Measurements from ENCODE around the gene ZNF410.

ZNF410 gene

DNA sequence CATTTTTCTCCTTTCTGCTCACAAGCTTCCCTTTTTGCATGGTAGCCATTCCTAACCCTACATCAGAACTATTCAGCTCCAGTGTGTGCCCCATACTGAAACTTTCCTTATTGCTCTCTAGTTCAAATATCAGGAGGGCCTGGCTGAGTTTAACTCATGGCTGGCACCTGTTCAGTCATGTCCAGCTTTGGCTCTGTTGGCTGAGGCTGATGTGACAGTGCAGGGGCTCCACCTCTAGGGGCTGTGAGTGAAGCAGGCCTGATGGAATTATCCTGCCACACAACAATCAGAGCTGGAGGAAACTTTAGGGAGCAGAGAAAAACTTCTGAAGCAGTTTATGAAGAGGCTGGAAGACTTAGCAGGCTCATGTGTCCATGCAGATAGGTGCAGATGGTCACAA is 71.9 kb downstream of the ZNF410 start:
- DNase-seq, result no peak

DNA sequence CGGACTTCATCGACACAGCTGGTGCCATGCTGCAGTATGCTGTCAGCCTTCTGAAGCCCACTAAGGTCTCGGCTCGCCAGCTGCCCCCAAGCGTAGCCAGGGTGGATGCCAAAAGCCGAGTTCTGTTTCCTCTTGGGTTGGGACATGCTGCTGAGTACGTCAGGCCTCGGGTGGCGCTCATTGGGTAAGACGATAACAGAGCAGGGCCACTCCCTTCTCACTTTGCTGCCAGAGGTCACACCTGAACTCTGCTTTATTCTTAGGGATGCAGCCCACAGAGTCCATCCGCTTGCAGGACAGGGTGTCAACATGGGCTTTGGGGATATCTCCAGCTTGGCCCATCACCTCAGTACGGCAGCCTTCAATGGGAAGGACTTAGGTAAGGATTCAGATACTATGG is 74.5 kb downstream of the ZNF410 start:
- DNase-seq, result no peak

GRCh38 chr14:73965216-73965615 is 78.6 kb downstream of the ZNF410 start:
- DNase-seq, result no peak

GRCh38 chr14:73968885-73969284 is 82.2 kb downstream of the ZNF410 start:
- DNase-seq, result no peak

DNA sequence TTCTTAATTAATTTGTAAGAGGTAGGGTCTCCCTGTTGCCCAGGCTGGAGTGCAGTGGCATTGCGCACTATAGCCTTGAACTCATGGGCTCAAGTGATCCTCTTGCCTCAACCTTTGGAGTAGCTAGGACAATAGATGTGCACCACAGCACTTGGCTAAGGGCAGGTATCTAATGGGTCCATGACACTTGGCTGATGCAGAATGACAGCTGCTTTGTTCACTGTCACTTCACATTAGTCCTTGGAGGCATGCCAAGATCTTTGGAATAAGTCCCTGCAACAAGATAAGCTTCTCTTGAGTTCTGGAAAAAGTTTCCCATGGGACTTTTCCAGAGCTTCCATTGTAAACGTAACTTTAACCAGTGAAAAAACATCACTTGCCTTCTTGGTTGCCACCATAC is 86.8 kb downstream of the ZNF410 start:
- DNase-seq, result no peak

DNA sequence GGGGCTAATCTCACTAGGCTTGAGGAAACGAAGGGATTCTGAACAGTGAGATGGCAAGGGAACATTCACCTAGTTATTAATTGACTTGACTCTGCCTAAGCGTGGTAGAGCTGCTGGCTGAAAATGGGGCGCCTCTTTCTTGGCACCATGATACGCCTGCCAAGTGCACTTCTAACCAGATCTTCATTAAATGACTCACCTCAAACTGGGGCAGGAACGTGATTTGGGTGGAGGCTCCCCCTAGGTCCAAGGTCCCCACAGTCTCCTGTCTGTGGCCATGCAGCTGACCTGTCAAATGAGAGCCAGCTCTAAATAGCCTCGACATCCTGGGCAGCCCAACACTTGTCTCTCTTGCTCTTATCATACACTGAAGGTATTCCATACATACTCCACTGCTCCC is 89.5 kb downstream of the ZNF410 start:
- DNase-seq, result no peak

GRCh38 chr14:73977896-73978295 is 91.2 kb downstream of the ZNF410 start:
- no peak for DNase-seq
